Vagina (tissue), 2 donors: ENCODE results near the gene GMEB2. TPM values are rescaled to one million over a fixed set of nuclear protein-coding genes. Genes with fewer than 3 reads are reported as not detected.

Source experiments
- DNase-seq, 2 donors: peaks; one replicate each; pipeline ENCODE4 v3.0.0-alpha.2; 2017; ENCODE audit errors: extremely low spot score in 2 of 2
- H3K27ac ChIP-seq: fragments of 200-600 bp; sonication (generic); one replicate; pipeline ENCODE4 v1.5.1; 2019
- H3K27me3 ChIP-seq: fragments of 200-600 bp; sonication (generic); one replicate; pipeline ENCODE4 v1.5.1; 2019
- H3K36me3 ChIP-seq, 2 donors: fragments of 200-600 bp; sonication (generic); one replicate each; pipeline ENCODE4 v1.5.1; 2017 to 2019
- H3K4me1 ChIP-seq: fragments of 200-600 bp; sonication (generic); one replicate; pipeline ENCODE4 v1.5.1; 2019
- H3K4me3 ChIP-seq, 2 donors: fragments of 200-600 bp; sonication (generic); 1 replicate in 1 of 2; 2 replicates in 1 of 2; pipeline ENCODE4 v1.5.1; 2016 to 2019
- H3K9me3 ChIP-seq: fragments of 200-600 bp; sonication (generic); one replicate; pipeline ENCODE4 v1.5.1; 2019
- CTCF ChIP-seq, 3 experiments: fragments of 450-650 bp in 2 of 3; fragments of 200-600 bp in 1 of 3; sonication (generic) in 1 of 3; IDR thresholded peaks; one replicate each; pipeline ENCODE4 v1.5.1; 2017 to 2019; ENCODE audit warnings: antibody characterized with exemption in 3 of 3, mild to moderate bottlenecking in 2 of 3, moderate library complexity in 2 of 3
- POLR2A ChIP-seq, 2 donors: fragments of 450-650 bp; IDR thresholded peaks; one replicate each; pipeline ENCODE4 v1.6.1; 2017; ENCODE audit warnings: antibody characterized with exemption in 2 of 2, mild to moderate bottlenecking in 2 of 2, moderate library complexity in 2 of 2
- POLR2AphosphoS5 ChIP-seq, 2 donors: sonication (generic); formaldehyde crosslinking; IDR thresholded peaks; one replicate each; pipeline ENCODE4 v1.9.0; 2017; ENCODE audit warnings: antibody characterized with exemption in 2 of 2, mild to moderate bottlenecking in 2 of 2, low read depth in 1 of 2; ENCODE audit not compliant: insufficient read depth in 1 of 2
- intact Hi-C: fragments of 100-400 bp; cut with DNase I; formaldehyde crosslinking; loops from one replicate; pipeline ENCODE4 v1.15.1; 2023
- total RNA-seq: library from RNA; depleted of rRNA; stranded (reverse); fragments of >200 nt; gene quantifications from one replicate; pipeline ENCODE4 v1.2.3, GENCODE V29; 2016

GMEB2 gene
- total RNA-seq, 1 donor from 2014 or later = 11.3 TPM

GRCh38 chr20:63558804-63559484, 68.0 kb downstream of the GMEB2 start:
- intact Hi-C loops = loop anchor here (5.0 kb wide), 1 partner anchor 1452 kb away; no protein-coding TSS in a partner anchor
- no peak for TF ChIP-seq POLR2AphosphoS5 (IDR thresholded peaks at IDR 0.05; ENCODE audit: insufficient read depth in 1 of 2, low read depth in 1 of 2)
- TF ChIP-seq POLR2A (IDR thresholded peaks at IDR 0.05) = no peak
- TF ChIP-seq CTCF (IDR thresholded peaks at IDR 0.05) = no peak

GRCh38 chr20:63557481-63557891, 69.4 kb downstream of the GMEB2 start:
- Histone ChIP-seq H3K36me3 (peaks cover 0 to 29% of the 10 kb centered on the region in 2 donors), H3K4me3 (no peak overlapping the region), H3K9me3 (no peaks in the 10 kb centered on the region), H3K4me1 (peaks cover 22% of the 10 kb centered on the region), H3K27ac (no peak overlapping the region), H3K27me3 (no peaks in the 10 kb centered on the region)
- intact Hi-C loops = loop anchor here (5.0 kb wide), 1 partner anchor 1450 kb away; no protein-coding TSS in a partner anchor
- TF ChIP-seq POLR2A (IDR thresholded peaks at IDR 0.05) (no peak), CTCF (IDR thresholded peaks at IDR 0.05) (no peak), POLR2AphosphoS5 (IDR thresholded peaks at IDR 0.05; ENCODE audit: insufficient read depth in 1 of 2, low read depth in 1 of 2) (no peak)
- no peak for DNase-seq

More at GRCh38 chr20:63558804-63559484, 68.0 kb downstream of the GMEB2 start:
- Histone ChIP-seq H3K9me3 (no peaks in the 10 kb centered on the region), H3K36me3 (peaks cover 0 to 43% of the 10 kb centered on the region in 2 donors), H3K27me3 (no peaks in the 10 kb centered on the region), H3K4me3 (no peak overlapping the region), H3K27ac (no peak overlapping the region), H3K4me1 (peaks cover 7% of the 10 kb centered on the region)
- no peak for DNase-seq

GRCh38 chr20:63556873-63557478, 69.9 kb downstream of the GMEB2 start:
- no peaks in the 10 kb centered on the region for H3K9me3 ChIP-seq
- TF ChIP-seq POLR2AphosphoS5 (IDR thresholded peaks at IDR 0.05; ENCODE audit: insufficient read depth in 1 of 2, low read depth in 1 of 2) (no peak), POLR2A (IDR thresholded peaks at IDR 0.05) (no peak)
- DNase-seq = no peak
- no peaks in the 10 kb centered on the region for H3K27me3 ChIP-seq
- peaks cover 24% of the 10 kb centered on the region for H3K4me1 ChIP-seq
- intact Hi-C loops = loop anchor here (5.0 kb wide), 1 partner anchor 1450 kb away; no protein-coding TSS in a partner anchor
- H3K4me3 ChIP-seq = no peak overlapping the region
- H3K27ac ChIP-seq = no peak overlapping the region
- peaks cover 0 to 23% of the 10 kb centered on the region in 2 donors for H3K36me3 ChIP-seq

- Histone ChIP-seq H3K9me3 (no peaks in the 10 kb centered on the region), H3K4me3 (no peak overlapping the region), H3K36me3 (peaks cover 0 to 12% of the 10 kb centered on the region in 2 donors), H3K27ac (no peak overlapping the region), H3K27me3 (no peaks in the 10 kb centered on the region), H3K4me1 (peaks cover 24% of the 10 kb centered on the region)
- DNase-seq = no peak
- intact Hi-C loops = loop anchor here (5.0 kb wide), 1 partner anchor 1449 kb away; no protein-coding TSS in a partner anchor
- TF ChIP-seq POLR2A (IDR thresholded peaks at IDR 0.05) = no peak
- TF ChIP-seq POLR2AphosphoS5 (IDR thresholded peaks at IDR 0.05; ENCODE audit: insufficient read depth in 1 of 2, low read depth in 1 of 2) = no peak
- no peak for TF ChIP-seq CTCF (IDR thresholded peaks at IDR 0.05)
Observed at GRCh38 chr20:63555661-63556381, 71.1 kb downstream of the GMEB2 start.
